Fibroblast of skin of back (primary cell): ENCODE results near the gene LGI4.
A peak's percentile ranks its signal among the peaks of the same experiment; 100 is the strongest.
"Not testable (repeated sequence)": the region's sequence is repeated elsewhere in the genome, so short reads cannot be mapped to it uniquely, and the experiment has no call there.

Experiments
- DNase-seq: peaks from one replicate; pipeline ENCODE4 v3.0.0-alpha.2; 2013

The LGI4 gene

GRCh38 chr19:35160629-35161433, 26.0 kb upstream of the LGI4 start:
- DNase-seq, result no peak

GRCh38 chr19:35159606-35160005, 24.7 kb upstream of the LGI4 start:
- no peak for DNase-seq

GRCh38 chr19:35157431-35157830, 22.6 kb upstream of the LGI4 start:
- no peak for DNase-seq

GRCh38 chr19:35156673-35157014, 21.8 kb upstream of the LGI4 start:
- no peak for DNase-seq

GRCh38 chr19:35155981-35156672, 21.3 kb upstream of the LGI4 start:
- no peak for DNase-seq

DNA sequence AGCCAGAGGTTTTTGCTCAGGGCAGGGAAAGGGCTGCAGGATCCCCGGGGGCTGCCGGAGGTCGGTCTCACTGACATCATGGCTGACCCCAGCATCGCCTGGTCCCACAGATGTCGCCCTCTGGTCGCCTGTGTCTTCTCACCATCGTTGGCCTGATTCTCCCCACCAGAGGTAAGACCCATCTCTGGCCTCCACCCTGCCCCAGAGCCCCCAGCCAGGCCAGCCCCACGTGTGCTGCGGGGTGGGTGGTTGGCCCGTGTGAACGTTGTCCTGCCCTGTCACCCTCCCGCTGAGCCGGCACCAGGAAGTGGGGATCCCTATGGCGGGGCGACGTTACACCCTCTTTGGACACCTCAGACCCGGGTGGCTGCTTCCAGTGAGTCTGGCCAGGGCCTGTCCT, 20.6 kb upstream of the LGI4 start:
- DNase-seq, result no peak

GRCh38 chr19:35154525-35155406, 19.9 kb upstream of the LGI4 start, which contains the start of gene FXYD5:
FXYD5 (plus strand) TSS chr19:35154735; CDS start chr19:35155551, 816 bp downstream.
- DNase-seq, result peak; percentile 88

- peak; percentile 42 for DNase-seq
Observed at GRCh38 chr19:35153701-35154524, 19.1 kb upstream of the LGI4 start.

GRCh38 chr19:35153129-35153522, 18.3 kb upstream of the LGI4 start:
- not testable (repeated sequence) for DNase-seq

GRCh38 chr19:35151273-35152065, 16.6 kb upstream of the LGI4 start:
- no peak for DNase-seq

GRCh38 chr19:35150445-35150844, 15.6 kb upstream of the LGI4 start:
- DNase-seq, result no peak

GRCh38 chr19:35149463-35149862, 14.6 kb upstream of the LGI4 start:
- peak; percentile 48 for DNase-seq

DNA sequence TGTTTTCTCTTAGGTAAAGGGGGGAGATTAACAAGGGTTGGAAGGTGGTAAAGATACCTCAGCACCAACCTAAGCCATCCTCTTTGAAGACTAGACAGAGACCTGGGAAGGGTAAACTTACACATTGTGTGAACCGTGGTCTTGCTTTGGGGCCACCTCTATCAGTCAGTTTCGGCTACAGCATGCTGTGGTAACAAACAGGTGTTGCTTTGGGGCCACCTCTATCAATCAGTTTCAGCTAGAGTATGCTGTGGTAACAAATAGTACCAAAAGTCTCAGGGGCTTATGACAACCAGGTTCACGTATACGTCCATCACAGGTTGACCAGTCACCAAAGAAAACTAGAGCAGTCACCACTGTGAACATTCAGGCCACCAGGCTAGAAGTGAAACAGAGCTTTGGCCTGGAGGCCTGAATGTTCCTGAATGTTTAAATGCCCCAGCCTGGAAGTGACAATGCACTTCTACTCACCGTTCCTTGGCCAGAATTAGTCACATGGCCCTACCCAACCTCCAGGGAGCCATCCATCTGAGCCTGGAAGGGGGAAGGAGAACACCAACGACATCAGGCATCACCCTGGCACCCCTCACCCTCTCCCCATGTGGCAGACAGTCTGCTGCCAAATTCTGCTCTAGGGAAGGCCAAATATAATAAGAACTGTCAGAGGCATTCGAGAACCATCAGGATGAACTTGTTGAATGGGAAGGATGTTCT, 12.0 kb upstream of the LGI4 start:
- no peak for DNase-seq

DNA sequence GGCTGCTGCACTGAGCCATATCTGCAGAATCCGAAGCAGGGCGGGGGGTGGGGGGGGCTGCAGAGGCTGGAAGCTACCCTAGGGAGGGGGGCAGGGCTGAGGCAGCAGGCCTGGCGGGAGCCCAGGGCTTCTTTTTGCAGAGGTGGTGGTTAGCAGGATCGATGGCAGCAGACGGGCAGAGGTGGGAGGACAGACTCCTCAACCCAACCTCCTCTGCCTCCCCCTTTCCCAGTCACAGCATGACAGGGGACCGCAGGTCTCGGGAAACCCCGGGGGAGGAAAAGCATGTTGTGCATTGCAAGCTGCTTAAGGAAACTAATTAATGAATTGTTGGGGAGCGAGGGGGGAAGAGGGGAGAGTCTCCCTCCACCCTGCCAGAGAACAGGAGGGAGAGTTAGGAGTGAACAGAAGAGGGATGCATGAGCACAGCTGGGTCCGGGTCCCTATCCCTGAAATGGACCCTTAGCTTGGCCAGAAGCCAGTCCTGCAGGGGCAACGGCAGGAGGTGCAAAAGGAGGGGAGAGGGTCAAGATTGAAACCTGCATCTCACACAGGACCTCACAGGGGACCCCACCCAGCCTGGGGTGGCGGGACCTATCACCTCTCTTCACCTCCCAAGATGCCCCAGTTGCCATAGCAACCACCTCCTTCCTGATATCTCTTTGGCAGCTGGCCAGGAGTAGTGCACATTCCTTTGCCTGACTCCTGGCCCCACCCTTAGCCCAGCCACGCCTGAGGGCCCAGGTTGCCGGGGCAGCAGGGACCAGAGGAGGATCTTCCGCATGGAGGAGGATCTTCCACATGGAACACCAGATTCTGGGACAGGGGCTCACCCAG, 10.0 kb upstream of the LGI4 start:
- DNase-seq, result no peak

DNA sequence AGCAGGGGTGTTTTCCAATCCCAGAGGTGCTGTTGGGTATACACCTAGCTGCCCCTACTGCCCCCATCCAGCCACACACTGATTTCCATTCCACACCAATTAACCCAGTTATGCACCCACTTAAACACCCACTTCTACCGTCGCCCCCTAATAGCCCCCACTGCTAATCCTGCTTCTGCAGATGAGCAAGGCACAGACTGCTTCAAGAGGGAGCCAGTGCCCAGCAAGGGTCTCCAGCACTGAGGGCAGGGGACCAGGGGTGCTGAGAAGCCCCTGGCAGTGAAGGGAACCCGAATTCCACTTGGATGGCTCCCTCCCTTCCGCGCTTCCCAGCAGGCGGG, 9.4 kb upstream of the LGI4 start:
- DNase-seq, result no peak

GRCh38 chr19:35143818-35144217, 9.0 kb upstream of the LGI4 start:
- no peak for DNase-seq

- no peak for DNase-seq
Observed at GRCh38 chr19:35143231-35143715, 8.4 kb upstream of the LGI4 start, which contains the start of gene FXYD7. FXYD7 (plus strand) TSS chr19:35143255; CDS start chr19:35143334, 79 bp downstream.

DNA sequence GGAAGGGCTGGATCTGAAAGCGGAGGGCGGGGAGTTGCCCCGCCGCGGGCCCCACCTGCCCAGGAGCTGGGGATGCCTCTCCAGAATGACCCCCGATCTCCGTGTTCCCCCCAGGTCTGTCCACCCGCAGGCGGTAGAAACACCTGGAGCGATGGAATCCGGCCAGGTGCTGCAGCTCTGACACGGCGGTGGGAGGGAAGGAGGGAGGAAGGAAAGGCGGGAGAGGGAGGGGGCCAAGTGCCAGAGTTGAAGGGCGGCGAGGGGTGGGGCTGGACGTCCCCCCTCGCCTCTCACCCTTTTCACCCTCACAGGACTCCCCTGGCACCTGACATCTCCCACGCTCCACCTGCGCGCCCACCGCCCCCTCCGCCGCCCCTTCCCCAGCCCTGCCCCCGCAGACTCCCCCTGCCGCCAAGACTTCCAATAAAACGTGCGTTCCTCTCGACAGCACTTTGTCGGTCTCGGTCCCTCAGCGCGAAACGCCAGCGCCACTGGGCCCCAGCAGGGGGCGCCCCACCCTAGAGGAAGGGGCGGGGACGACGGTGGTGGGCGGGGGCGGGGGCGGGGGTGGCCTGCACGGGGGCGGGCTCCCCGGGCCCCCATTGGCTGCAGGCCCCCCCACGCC, 7.9 kb upstream of the LGI4 start:
- peak; percentile 43 for DNase-seq
